Activated naive CD8-positive, alpha-beta T cell treated with anti-CD3 and anti-CD28 coated beads, Interleukin-2, amount 50 U/mL, for 24 hours (primary cell): ENCODE results near the gene KLHDC7B.

Source experiments
- ATAC-seq: fragments of 150-1000 bp; cut with Tn5 transposase; one replicate; pipeline ENCODE4 v1.10.0; 2021
- DNase-seq: peaks from one replicate; pipeline ENCODE4 v3.0.0; 2021
- H3K27ac Mint-ChIP-seq: one replicate; pipeline ENCODE4 v1.8.0; 2021; ENCODE audit warnings: mild to moderate bottlenecking, mixed read lengths
- H3K27me3 Mint-ChIP-seq: one replicate; pipeline ENCODE4 v1.8.0; 2021; ENCODE audit warnings: mixed read lengths
- H3K36me3 Mint-ChIP-seq: one replicate; pipeline ENCODE4 v1.8.0; 2021; ENCODE audit warnings: low read depth, mixed read lengths
- H3K4me1 Mint-ChIP-seq: one replicate; pipeline ENCODE4 v1.8.0; 2021; ENCODE audit warnings: mixed read lengths
- H3K4me3 Mint-ChIP-seq: one replicate; pipeline ENCODE4 v1.8.0; 2021; ENCODE audit warnings: mild to moderate bottlenecking, moderate library complexity, mixed read lengths
- H3K9me3 Mint-ChIP-seq: one replicate; pipeline ENCODE4 v1.8.0; 2021; ENCODE audit warnings: mixed read lengths

KLHDC7B gene

GRCh38 chr22:50576806-50577696 lies 31.4 kb downstream of the KLHDC7B start:
- Mint-ChIP-seq H3K36me3 (peaks cover 5% of the 10 kb centered on the region), H3K4me3 (no peak overlapping the region), H3K27ac (no peak overlapping the region), H3K9me3 (no peaks in the 10 kb centered on the region), H3K27me3 (no peaks in the 10 kb centered on the region), H3K4me1 (peaks cover 23% of the 10 kb centered on the region)
- DNase-seq: no peak
- no peak for ATAC-seq

- Mint-ChIP-seq H3K4me1 (peaks cover 23% of the 10 kb centered on the region), H3K27me3 (no peaks in the 10 kb centered on the region), H3K9me3 (no peaks in the 10 kb centered on the region), H3K4me3 (no peak overlapping the region), H3K27ac (no peak overlapping the region), H3K36me3 (peaks cover 5% of the 10 kb centered on the region)
- no peak for DNase-seq
- no peak for ATAC-seq
These were observed 31.9 kb downstream of the KLHDC7B start for GRCh38 chr22:50577697-50577986.

GRCh38 chr22:50577987-50578775 lies 32.5 kb downstream of the KLHDC7B start, which contains the start of gene CPT1B:
Gene CPT1B, minus strand, starts transcription at chr22:50578427. Its CDS starts 512 bp downstream, at chr22:50577915.
- DNase-seq (no peak), ATAC-seq (no peak)
- no peaks in the 10 kb centered on the region for H3K9me3 Mint-ChIP-seq
- H3K27ac Mint-ChIP-seq: no peak within 1 kb of the TSS
- peaks cover 5% of the 10 kb centered on the region for H3K36me3 Mint-ChIP-seq
- no peak within 1 kb of the TSS for H3K4me3 Mint-ChIP-seq
- H3K4me1 Mint-ChIP-seq: peaks cover 23% of the 10 kb centered on the region
- no peaks in the 10 kb centered on the region for H3K27me3 Mint-ChIP-seq

- no peaks in the 10 kb centered on the region for H3K9me3 Mint-ChIP-seq
- ATAC-seq (no peak), DNase-seq (no peak)
- no peak overlapping the region for H3K4me3 Mint-ChIP-seq
- no peak overlapping the region for H3K27ac Mint-ChIP-seq
- peaks cover 30% of the 10 kb centered on the region for H3K4me1 Mint-ChIP-seq
- H3K36me3 Mint-ChIP-seq: peaks cover 5% of the 10 kb centered on the region
- H3K27me3 Mint-ChIP-seq: no peaks in the 10 kb centered on the region
These were observed 33.1 kb downstream of the KLHDC7B start for GRCh38 chr22:50578776-50579310.

GRCh38 chr22:50579752-50580151 lies 34.1 kb downstream of the KLHDC7B start:
- H3K9me3 Mint-ChIP-seq: no peaks in the 10 kb centered on the region
- no peak overlapping the region for H3K27ac Mint-ChIP-seq
- DNase-seq: no peak
- peaks cover 5% of the 10 kb centered on the region for H3K36me3 Mint-ChIP-seq
- peaks cover 31% of the 10 kb centered on the region for H3K4me1 Mint-ChIP-seq
- H3K27me3 Mint-ChIP-seq: no peaks in the 10 kb centered on the region
- H3K4me3 Mint-ChIP-seq: no peak overlapping the region
- ATAC-seq: no peak

- Mint-ChIP-seq H3K4me1 (peaks cover 31% of the 10 kb centered on the region), H3K36me3 (peaks cover 5% of the 10 kb centered on the region), H3K9me3 (no peaks in the 10 kb centered on the region), H3K27me3 (no peaks in the 10 kb centered on the region), H3K27ac (peak overlapping the region; percentile 79), H3K4me3 (peak overlapping the region; percentile 91)
- DNase-seq (no peak), ATAC-seq (no peak)
These were observed 35.6 kb downstream of the KLHDC7B start for GRCh38 chr22:50581031-50581949.

- H3K4me1 Mint-ChIP-seq: peaks cover 31% of the 10 kb centered on the region
- peak; percentile 1 for ATAC-seq
- DNase-seq: peak; percentile 38
- H3K27ac Mint-ChIP-seq: peak overlapping the region; percentile 83
- H3K27me3 Mint-ChIP-seq: no peaks in the 10 kb centered on the region
- H3K4me3 Mint-ChIP-seq: peak overlapping the region; percentile 91
- peaks cover 5% of the 10 kb centered on the region for H3K36me3 Mint-ChIP-seq
- no peaks in the 10 kb centered on the region for H3K9me3 Mint-ChIP-seq
These were observed 36.3 kb downstream of the KLHDC7B start for GRCh38 chr22:50581950-50582492.

GRCh38 chr22:50582493-50583293 lies 37.0 kb downstream of the KLHDC7B start, which contains the start of gene CHKB:
Gene CHKB, minus strand, starts transcription at chr22:50582849. Its CDS starts 68 bp downstream, at chr22:50582781.
- no peaks in the 10 kb centered on the region for H3K27me3 Mint-ChIP-seq

GRCh38 chr22:50583294-50583861 lies 37.7 kb downstream of the KLHDC7B start:
- H3K9me3 Mint-ChIP-seq: no peaks in the 10 kb centered on the region
- DNase-seq: no peak
- H3K27ac Mint-ChIP-seq: peak overlapping the region; percentile 90
- peaks cover 26% of the 10 kb centered on the region for H3K4me1 Mint-ChIP-seq
- H3K36me3 Mint-ChIP-seq: peaks cover 5% of the 10 kb centered on the region
- peak; percentile 14 for ATAC-seq
- H3K27me3 Mint-ChIP-seq: no peaks in the 10 kb centered on the region
- peak overlapping the region; percentile 91 for H3K4me3 Mint-ChIP-seq

More at GRCh38 chr22:50582493-50583293, 37.0 kb downstream of the KLHDC7B start, which contains the start of gene CHKB:
- peak; percentile 98 for DNase-seq
- Mint-ChIP-seq H3K36me3 (peaks cover 5% of the 10 kb centered on the region), H3K27ac (peak within 1 kb of the TSS; percentile 90), H3K4me1 (peaks cover 27% of the 10 kb centered on the region), H3K9me3 (no peaks in the 10 kb centered on the region), H3K4me3 (peak within 1 kb of the TSS; percentile 91)
- ATAC-seq: peak; percentile 95

GRCh38 chr22:50584106-50585096 lies 38.7 kb downstream of the KLHDC7B start:
- H3K27ac Mint-ChIP-seq: peak overlapping the region; percentile 90
- no peaks in the 10 kb centered on the region for H3K9me3 Mint-ChIP-seq
- H3K27me3 Mint-ChIP-seq: no peaks in the 10 kb centered on the region
- DNase-seq (no peak), ATAC-seq (no peak)
- peaks cover 5% of the 10 kb centered on the region for H3K36me3 Mint-ChIP-seq
- peaks cover 21% of the 10 kb centered on the region for H3K4me1 Mint-ChIP-seq
- H3K4me3 Mint-ChIP-seq: peak overlapping the region; percentile 91

- H3K4me3 Mint-ChIP-seq: no peak overlapping the region
- H3K4me1 Mint-ChIP-seq: peaks cover 19% of the 10 kb centered on the region
- H3K36me3 Mint-ChIP-seq: peaks cover 3% of the 10 kb centered on the region
- H3K27me3 Mint-ChIP-seq: no peaks in the 10 kb centered on the region
- no peak for DNase-seq
- no peak for ATAC-seq
- no peaks in the 10 kb centered on the region for H3K9me3 Mint-ChIP-seq
- no peak overlapping the region for H3K27ac Mint-ChIP-seq
These were observed 39.5 kb downstream of the KLHDC7B start for GRCh38 chr22:50585238-50585637.

- Mint-ChIP-seq H3K27me3 (no peaks in the 10 kb centered on the region), H3K9me3 (no peaks in the 10 kb centered on the region), H3K4me1 (peaks cover 15% of the 10 kb centered on the region), H3K4me3 (no peak overlapping the region), H3K36me3 (no peaks in the 10 kb centered on the region), H3K27ac (no peak overlapping the region)
- DNase-seq (no peak), ATAC-seq (no peak)
These were observed 40.1 kb downstream of the KLHDC7B start for GRCh38 chr22:50585781-50586180.
